GM21528 (cell line): Measurements from ENCODE around the gene KIF19.
"Not testable (repeated sequence)": the region's sequence is repeated elsewhere in the genome, so short reads cannot be mapped to it uniquely, and the experiment has no call there.

Experiments
- ATAC-seq: cut with Tn5 transposase; IDR thresholded peaks from one replicate; pipeline ENCODE4 v1.9.1; 2021; ENCODE audit warnings: mild to moderate bottlenecking, moderate library complexity; ENCODE audit not compliant: unreplicated experiment, low FRiP score

Gene KIF19

GRCh38 chr17:74386386-74386785, 60.4 kb downstream of the KIF19 start:
- no peak for ATAC-seq

GRCh38 chr17:74387365-74388218, 61.6 kb downstream of the KIF19 start:
- ATAC-seq: no peak

- ATAC-seq: no peak
Observed at GRCh38 chr17:74389084-74389753, 63.2 kb downstream of the KIF19 start.

GRCh38 chr17:74389937-74390679, 64.1 kb downstream of the KIF19 start:
- no peak for ATAC-seq

GRCh38 chr17:74390680-74391653, 64.9 kb downstream of the KIF19 start:
- no peak for ATAC-seq

GRCh38 chr17:74391771-74392170, 65.7 kb downstream of the KIF19 start:
- ATAC-seq: no peak

GRCh38 chr17:74392848-74393247, 66.8 kb downstream of the KIF19 start:
- no peak for ATAC-seq

GRCh38 chr17:74393346-74393942, 67.4 kb downstream of the KIF19 start:
- no peak for ATAC-seq

GRCh38 chr17:74394275-74394950, 68.4 kb downstream of the KIF19 start:
- no peak for ATAC-seq

- no peak for ATAC-seq
Observed at GRCh38 chr17:74394977-74395376, 69.0 kb downstream of the KIF19 start.

GRCh38 chr17:74396567-74396966, 70.5 kb downstream of the KIF19 start:
- ATAC-seq: no peak

GRCh38 chr17:74402048-74402447, 76.0 kb downstream of the KIF19 start:
- ATAC-seq: no peak

- no peak for ATAC-seq
Observed at GRCh38 chr17:74403512-74404137, 77.6 kb downstream of the KIF19 start.

- ATAC-seq: no peak
Observed at GRCh38 chr17:74404218-74404617, 78.2 kb downstream of the KIF19 start.

GRCh38 chr17:74404789-74405188, 78.8 kb downstream of the KIF19 start:
- no peak for ATAC-seq

- not testable (repeated sequence) for ATAC-seq
Observed at GRCh38 chr17:74405311-74405710, 79.3 kb downstream of the KIF19 start.
